Fibroblast of skin of back (primary cell): ENCODE measurements around the gene DYNC2I2.

Experiments used
- DNase-seq: peaks from one replicate; pipeline ENCODE4 v3.0.0-alpha.2; 2013

Gene DYNC2I2

DNA sequence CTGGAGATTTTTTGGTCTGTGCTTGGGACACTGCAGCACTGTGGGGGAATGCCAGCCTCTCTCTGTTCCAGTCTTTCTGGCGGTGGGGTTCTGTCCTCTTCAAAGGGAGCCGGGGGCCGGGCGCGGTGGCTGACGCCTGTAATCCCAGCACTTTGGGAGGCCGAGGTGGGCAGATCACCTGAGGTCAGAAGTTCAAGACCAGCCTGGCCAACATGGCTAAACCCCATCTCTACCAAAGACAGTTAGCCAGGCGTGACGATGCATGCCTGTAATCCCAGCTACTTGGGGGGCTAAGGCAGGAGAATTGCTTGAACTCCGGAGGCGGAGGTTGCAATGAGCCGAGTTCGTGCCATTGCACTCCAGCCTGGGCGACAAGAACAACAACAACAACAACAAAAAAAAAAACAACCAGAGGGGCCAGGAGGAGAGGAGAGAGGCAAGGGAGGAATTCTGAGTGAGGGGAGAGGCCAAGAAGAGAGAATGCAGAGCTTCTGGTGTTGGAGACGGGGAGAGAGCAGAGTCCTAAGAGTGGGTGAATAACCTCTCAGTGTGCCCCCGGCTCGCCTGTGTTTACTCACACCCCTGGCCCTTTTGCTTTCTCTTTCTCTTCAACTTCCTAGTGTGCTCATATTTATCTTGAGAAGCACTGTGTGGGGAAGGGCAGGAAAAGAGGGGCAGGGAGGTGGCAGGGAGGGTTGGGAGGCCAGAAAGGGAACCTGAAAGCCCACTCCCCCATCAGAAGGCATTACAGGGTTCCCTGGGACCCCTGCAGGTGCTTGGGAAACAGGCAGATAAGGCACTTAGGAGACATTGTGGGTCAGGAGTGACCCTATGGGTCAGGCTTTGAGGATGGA, 29.2 kb upstream of the DYNC2I2 start:
- DNase-seq = no peak

DNA sequence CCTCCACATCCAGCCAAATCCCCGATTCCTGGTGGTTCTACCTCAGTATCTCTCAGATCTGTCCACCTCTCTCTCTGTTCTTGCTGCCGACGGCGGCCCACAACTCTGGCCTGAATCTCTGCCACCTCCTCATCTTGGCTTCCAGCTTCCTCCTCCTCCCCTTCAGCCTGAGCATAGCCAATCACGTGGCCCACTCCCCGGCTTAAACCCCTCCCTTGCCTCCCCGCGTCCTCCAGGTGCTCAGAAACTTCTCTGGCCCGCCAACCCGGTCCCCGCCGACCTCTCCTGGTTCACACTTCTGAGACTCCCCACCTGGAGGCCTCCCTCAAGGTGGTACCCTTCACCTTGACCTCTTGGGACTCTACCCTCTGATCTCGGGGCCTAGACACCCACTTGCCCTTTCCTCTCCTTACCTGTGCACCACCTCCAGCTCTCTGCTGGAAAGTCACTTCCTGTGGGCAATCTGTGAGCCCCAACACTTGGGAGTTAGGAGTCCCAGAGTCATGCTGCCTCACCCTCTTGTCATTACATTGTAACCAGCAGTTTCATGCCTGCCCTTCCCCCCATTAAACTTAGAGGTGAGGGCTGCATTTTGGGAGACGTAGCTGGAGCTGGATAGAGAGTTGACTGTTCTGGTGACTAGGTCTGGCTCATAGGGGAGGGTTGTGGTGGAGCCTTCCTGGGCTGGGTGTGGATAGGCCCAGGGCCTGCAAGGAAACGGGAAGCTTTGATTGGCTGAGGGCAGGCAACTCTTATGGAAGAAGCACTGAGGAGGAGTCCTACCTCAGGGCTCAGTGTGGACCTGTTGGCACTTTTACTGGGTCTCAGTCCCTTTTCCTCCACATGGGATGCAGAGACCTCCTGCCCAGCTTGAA, 27.9 kb upstream of the DYNC2I2 start:
- peak; percentile 77 for DNase-seq

DNA sequence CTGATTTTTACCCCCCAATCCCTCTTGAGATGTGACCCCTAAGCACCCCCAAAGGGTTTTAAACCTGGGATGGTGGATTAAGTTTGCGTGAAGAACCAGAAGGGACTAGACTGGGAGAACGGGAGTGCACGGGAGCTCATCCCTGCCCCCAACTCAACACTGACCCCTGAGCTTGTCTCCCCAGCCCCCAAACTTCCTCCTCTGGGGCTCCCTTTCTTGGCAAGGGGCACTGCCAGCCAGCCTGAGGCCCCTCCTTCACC, 27.3 kb upstream of the DYNC2I2 start:
- no peak for DNase-seq

DNA sequence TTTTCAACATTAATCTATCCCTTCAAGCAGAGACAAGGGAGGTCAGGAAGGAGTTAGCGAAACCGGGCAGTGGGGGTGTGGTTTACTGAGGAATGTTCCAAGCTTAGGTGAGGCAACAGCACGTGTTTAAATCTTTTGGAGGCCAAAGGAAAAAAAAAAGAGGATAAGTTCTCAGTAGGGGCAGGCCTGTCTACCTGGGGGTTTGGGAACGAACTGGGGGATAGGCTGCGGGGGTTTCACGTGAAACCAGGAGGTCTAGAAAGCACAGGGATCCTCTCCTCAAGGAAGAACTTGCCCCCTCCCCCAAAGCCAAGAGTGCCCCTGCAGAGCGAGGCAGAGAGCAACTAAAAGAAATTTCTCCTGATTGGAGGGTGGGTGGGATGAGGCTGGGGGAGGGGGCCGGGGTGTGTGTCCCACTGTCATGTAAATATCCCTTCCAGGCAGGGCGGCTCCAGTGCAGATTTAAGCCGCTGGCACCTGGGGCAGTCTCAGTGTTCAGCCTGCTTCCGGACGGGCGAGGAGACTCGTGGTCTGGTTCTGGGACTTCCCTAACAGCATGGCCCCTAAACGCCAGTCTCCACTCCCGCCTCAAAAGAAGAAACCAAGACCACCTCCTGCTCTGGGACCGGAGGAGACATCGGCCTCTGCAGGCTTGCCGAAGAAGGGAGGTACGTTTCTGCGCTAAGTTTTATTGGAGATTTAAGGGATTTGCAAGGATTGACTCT, 26.9 kb upstream of the DYNC2I2 start:
- DNase-seq = no peak

DNA sequence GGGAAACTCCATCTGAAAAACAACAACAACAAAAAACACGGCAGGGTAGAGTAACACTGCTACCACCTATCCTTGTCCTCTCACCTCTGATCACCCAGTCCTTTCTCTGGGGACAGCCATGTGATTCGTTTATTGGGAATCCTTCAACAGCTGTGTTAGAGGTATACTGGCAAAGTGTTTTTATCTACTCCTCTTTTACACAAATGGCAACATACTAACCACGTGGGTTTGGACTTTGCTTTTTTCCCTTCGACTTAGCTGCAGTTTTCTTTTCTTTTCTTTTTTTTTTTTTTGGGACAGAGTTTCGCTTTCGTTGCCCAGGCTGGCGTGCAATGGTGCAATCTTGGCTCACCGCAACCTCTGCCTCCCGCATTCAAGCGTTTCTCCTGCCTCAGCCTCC, 21.1 kb upstream of the DYNC2I2 start:
- DNase-seq = no peak

DNA sequence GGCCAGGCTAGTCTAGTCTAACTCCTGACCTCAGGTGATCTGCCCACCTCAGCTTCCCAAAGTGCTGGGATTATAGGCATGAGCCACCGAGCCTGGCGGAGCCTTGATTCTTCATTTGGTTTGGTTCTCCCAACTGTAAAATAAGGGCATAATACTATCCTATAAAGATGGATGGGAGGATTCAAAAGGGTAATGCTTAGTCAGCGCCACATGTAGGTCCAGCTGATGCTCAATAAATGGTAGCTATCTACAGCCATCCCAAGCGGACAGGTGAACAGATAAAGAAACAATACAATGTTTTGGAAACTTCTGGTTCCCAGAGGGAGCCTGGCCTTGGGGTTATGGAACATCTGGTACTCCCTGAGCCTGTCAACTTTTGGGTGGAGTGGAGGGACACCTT, 18.7 kb upstream of the DYNC2I2 start:
- no peak for DNase-seq

DNA sequence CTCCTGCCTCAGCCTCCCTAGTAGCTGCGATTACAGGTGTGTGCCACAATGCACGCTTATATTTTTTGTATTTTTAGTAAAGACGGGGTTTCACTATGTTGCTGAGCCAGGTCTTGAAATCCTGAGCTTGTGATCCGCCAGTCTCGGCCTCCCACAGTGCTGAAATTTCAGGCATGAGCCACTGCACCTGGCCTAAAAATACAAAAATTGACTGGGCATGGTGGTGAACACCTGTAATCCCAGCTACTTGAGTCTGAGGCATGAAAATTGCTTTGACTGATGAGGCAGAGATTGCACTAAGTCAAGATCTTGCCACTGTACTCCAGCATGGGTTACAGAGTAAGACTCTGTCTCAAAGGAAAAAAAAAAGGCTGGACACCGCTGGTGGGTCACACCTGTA, 13.1 kb upstream of the DYNC2I2 start:
- no peak for DNase-seq

DNA sequence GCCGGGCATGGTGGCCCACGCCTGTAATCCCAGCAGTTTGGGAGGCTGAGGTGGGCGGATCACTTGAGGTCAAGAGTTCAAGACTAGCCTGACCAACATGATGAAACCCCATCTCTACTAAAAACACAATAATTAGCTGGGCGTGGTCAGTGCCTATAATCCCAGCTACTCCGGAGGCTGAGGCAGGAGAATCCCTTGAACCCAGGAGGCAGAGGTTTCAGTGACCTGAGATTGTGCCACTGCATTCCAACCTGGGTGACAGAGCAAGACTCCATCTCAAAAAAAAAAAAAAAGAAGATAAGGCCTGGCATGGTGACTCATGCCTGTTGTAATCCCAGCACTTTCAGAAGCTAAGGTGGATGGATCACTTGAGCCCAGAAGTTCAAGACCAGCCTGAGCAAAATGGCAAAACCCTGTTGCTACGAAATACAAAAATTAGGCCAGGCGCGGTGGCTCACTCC, 9.9 kb upstream of the DYNC2I2 start:
- DNase-seq = peak; percentile 52

DNA sequence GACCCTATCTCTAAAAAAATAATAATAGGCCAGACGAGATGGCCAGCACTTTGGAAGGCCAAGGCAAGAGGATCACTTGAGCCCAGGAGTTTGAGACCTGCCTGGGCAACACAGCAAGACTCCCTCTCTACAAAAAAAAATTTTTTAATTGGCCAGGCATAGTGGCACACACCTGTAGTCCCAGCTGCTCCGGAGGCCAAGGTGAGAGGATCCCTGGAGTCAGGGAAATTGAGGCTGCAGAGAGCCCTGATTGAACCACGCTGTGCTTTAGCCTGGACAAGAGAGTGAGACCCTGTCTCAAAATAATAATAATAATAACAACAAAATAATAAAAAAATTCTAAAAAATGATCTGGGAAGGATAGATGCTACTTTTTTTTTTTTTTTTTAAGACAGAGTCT, 1.1 kb upstream of the DYNC2I2 start:
- no peak for DNase-seq

DNA sequence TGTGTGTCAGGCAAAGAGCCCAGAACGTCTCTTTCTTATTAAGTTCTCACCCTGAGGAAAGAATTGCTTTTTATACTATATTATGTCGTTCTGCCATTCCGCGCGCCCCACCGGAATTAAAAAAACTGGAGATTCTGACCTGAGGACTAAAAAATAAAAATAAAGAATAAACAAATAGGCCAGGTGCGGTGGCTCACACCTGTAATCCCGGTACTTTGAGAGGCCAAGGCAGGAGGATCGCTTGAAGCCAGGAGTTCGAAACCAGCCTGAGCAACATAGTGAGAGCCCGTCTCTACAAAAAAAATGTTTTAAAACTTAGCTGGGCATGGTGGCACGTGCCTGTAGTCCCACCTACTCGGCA, 677 bp upstream of the DYNC2I2 start:
- no peak for DNase-seq

DNA sequence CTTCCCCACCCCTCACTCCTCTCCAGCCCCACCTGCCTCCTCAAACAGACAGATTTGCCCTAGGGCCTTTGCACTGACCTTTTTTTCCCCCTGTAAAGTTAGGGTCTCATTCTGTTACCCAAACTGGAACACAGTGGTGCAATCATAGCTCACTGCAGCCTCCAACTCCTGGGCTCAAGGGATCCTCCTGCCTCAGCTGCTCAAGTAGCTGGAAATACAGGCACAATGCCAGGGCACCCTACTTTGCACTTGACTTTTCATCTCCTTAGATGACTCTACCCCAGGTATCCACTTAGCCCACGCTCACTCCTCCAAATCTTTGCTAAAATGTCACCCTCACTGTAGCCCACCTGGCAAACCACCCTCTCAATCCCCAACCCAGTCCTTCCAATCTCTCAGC, 2.2 kb downstream of the DYNC2I2 start:
- DNase-seq = no peak

DNA sequence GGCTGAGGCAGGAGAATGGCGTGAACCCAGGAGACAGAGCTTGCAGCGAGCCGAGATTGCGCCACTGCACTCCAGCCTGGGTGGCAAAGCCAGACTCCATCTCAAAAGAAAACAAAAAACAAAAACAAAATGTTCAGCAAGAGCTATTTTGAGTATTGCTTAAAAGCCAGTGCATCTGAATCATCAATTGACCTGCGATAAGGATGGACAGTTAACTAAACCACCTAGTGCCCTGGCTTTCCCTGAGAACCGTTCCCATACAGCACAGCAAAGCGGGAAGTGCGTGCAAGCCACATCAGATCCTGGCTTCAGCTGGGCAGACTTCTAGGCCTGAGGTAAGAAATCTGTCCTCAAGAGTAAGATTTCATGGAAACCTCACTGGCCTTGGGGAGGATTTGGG, 2.7 kb downstream of the DYNC2I2 start:
- no peak for DNase-seq

DNA sequence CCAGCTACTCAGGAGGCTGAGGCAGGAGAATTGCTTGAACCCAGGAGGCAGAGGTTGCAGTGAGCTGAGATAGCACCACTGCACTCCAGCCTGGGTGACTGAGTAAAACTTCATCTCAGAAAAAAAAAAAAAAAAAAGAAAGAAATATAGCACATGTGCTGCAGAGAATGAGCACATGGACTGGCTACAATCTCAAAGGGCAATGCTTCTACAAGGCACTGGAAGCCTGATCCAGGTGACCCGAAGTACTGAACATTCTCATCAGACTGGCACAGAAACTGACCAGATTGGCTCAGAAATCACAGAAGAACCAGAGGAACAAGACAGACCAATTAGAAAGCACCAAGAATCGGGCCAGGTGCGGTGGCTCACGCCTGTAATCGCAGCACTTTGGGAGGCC, 4.8 kb downstream of the DYNC2I2 start:
- DNase-seq = no peak

DNA sequence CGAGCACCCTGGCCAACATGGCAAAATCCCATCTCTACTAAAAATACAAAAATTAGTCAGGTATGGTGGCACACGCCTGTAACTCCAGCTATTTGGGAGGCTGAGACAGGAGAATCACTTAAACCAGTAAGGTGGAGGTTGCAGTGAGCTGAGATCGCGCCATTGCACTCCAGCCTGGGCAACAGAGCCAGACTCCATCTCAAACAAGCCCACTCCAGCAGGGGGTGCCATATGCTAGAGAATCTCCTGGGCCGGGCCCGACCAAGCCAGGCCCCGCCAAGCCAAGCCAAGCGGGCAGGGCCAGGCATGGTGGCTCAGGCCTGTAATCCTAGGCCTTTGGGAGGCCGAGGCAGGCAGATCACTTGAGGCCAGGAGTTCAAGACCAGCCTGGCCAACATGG, 8.4 kb downstream of the DYNC2I2 start:
- DNase-seq = peak; percentile 56

DNA sequence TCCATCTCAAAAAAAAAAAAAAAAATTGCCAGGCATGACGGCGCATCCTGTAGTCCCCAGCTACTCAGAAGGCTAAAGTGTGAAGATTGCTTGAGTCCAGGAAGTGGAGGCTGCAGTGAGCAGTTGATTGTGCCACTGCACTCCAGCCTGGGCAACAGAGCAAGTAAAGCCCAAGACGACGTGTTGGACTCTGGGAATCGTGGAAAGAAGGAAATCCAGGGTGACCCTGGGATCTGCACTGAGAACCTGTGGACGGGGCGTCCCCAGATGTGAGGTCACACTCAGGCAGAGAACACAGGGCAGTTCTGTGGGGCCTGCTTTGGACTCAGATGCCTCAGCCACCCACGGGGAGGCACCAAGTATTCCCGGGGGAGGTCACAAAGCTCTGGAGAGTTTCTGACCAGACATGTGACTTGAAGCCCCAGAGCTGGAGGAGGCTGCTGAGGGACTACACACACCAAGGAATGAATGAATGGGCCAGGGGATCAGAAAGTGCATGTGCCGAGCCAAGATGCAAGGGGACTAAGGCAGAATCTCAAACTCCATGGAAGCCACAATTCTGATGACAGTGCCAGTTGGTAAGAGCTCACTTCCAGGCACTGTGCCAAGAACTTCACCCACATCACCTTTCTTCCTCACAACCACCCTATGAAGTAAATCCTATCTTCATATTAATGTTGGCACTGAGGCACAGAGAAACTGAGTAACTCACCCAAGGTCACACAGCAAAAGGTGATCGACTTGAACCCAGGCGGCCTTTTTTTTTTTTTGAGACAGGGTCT, 12.9 kb downstream of the DYNC2I2 start:
- DNase-seq = no peak

DNA sequence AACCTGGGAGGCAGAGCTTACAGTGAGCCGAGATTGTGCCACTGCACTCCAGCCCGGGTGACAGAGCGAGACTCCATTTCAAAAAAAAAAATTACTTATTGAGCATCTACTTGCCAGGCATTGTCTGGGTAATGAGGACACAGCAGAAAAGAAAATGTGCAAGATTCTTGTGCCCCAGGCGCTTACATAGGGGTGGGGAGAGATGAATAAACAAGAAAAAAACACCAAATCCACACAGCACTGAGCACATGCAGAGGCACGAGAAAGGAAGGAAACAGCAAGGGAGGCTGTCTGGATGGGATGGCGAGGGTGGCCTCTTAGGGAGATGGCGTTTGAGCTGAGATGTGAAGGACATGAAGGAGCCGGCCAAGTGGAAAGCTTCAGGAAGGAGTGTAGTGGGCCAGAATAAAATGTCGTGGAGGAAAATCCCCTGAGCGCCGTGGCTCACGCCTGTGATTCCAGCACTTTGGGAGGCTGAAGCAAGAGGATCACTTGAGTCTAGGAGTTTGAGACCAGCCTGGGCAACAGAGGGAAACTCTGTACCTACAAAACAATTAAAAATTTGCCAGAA, 13.9 kb downstream of the DYNC2I2 start:
- no peak for DNase-seq

DNA sequence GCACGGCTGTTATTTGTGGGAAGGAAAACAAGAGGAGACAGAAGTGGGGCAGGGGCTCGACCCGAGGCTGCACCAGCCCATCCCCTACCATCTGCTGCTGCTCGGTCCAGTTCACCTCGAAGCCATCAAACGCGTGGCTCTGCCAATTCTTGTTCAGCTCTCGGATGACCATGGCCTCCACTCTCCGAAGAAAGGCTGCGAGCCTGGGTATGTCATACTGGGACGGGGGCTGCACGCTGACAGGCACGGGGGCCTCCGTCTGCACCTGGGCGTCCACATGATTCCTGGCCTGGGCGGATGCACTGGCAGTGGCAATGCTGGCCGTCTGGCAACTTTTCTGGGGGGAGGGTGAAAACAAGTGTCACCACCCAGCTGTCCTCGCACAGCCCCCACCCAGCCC, 16.0 kb downstream of the DYNC2I2 start:
- DNase-seq = no peak

DNA sequence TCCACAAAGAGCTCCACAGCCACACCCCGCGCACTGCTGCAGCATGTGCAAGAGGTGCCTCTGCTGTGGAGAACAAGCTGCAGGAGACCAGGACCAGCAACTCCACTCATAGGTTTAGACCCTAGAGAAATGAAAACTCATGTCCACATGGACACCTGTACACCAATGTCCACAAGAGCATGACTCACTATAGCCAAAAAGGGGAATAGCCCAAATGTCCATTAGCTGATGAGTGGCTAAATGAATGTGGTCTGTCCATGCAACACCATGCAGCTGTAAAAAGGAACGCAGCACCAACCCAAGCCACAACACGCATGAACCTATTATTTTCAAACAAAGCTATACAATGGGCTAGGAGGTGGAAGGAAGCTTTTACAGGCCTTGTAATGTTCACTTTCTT, 18.1 kb downstream of the DYNC2I2 start:
- no peak for DNase-seq

DNA sequence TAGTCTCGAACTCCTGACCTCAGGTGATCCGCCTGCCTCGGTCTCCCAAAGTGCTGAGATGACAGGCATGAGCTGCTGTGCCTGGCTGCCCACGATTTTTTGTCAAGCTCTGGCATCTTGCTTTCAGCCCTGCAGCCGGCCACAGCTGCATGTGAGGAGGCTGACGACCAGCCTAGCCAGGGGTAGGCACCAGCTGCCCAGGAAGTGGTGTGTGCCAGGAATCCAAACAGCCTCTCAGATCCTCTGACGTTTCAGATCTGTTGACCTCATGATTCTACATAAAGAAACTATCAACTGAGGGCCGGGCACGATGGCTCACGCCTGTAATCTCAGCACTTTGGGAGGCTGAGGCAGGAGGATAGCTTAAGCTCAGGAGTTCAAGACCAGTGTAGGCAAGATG, 19.0 kb downstream of the DYNC2I2 start:
- DNase-seq = no peak

DNA sequence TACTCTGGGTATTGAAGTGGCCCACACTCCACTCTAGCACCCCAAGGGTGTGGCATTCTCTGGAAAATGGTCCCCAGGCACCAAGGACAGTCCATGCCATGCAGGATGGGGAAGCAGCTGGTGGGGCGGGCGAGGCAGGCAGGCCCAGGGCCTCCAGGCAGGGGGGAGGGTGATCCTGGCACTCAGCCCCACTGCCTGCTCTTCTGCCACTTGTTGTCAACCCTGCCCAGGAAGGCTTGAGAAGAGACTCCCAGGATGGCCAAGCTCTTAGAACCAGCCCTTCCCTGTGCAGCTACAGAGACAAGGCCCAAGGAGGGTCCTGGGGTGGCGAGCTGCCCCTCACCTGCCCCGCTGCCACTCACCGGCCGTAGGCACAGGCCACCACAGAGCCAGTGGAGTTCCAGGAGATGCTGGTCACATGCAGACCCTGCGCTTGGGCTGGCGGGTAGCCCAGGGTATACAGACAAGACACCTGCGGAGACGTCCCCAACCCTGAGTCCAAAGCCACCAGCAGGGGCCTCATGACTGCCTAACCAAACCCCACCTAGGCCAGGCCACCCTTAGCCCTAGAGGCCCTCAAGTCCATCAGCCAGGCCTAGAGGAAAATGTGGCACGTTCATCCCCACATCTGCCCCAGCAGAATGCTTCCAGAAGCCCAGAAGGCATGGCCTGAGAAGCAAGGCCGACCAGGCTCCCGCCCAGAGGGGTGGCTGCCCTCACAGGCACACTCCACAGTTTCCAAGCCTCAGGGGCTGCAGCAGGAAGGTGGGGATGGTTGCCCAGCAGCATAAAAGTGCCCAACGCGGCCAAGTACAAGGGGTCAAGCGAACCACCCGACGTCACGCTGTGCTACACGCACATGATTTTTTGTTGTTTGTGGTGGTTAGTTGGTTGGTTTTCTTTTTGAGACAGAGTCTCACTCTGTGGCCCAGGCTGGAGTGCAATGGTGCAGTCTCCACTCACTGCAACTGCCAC, 19.8 kb downstream of the DYNC2I2 start:
- no peak for DNase-seq

DNA sequence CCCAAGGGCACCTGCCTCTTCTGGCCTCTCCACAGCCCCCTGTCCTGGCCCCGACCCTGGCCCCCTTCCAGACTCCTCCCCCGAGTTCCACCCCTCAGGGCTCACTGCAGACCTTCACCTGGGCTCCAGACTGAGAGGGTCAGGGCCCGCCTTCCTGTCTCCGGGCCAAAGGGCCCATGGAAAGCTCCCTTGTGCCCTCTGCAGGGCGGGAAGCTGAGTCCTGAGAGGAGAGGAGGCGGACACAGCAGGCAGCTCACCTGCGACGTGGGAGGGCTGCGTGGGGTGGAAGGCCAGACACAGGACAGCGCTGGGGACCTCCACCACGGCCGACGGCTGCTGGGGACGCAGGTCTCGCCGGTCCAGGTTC, 20.6 kb downstream of the DYNC2I2 start:
- DNase-seq = no peak
